Stimulated activated CD4-positive, alpha-beta T cell treated with anti-CD3 and anti-CD28 coated beads, Interleukin-15, amount 100 ng/mL, for 24 hours (primary cell): ENCODE results near the gene SYNGR1.
"Not testable (repeated sequence)": the region's sequence is repeated elsewhere in the genome, so short reads cannot be mapped to it uniquely, and the experiment has no call there.

Source experiments
- DNase-seq: peaks from one replicate; pipeline ENCODE4 v3.0.0-alpha.2; 2020

Gene SYNGR1

GRCh38 chr22:39411828-39412365 is 62.1 kb downstream of the SYNGR1 start:
- not testable (repeated sequence) for DNase-seq

GRCh38 chr22:39413204-39413603 is 63.4 kb downstream of the SYNGR1 start:
- DNase-seq = not testable (repeated sequence)

GRCh38 chr22:39414377-39414776 is 64.6 kb downstream of the SYNGR1 start:
- no peak for DNase-seq

GRCh38 chr22:39414886-39415285 is 65.1 kb downstream of the SYNGR1 start:
- no peak for DNase-seq

GRCh38 chr22:39415506-39415905 is 65.7 kb downstream of the SYNGR1 start:
- no peak for DNase-seq

- no peak for DNase-seq
Measured at GRCh38 chr22:39416319-39416718, 66.5 kb downstream of the SYNGR1 start.

GRCh38 chr22:39417641-39418040 is 67.8 kb downstream of the SYNGR1 start:
- DNase-seq = no peak

- DNase-seq = no peak
Measured at GRCh38 chr22:39418696-39419095, 68.9 kb downstream of the SYNGR1 start.

- no peak for DNase-seq
Measured at GRCh38 chr22:39419096-39419495, 69.3 kb downstream of the SYNGR1 start.

- DNase-seq = no peak
Measured at GRCh38 chr22:39419911-39420310, 70.1 kb downstream of the SYNGR1 start.

GRCh38 chr22:39421691-39422090 is 71.9 kb downstream of the SYNGR1 start:
- DNase-seq = no peak

GRCh38 chr22:39422101-39422500 is 72.3 kb downstream of the SYNGR1 start:
- DNase-seq = no peak

GRCh38 chr22:39422721-39423120 is 72.9 kb downstream of the SYNGR1 start:
- no peak for DNase-seq

- DNase-seq = no peak
Measured at GRCh38 chr22:39423976-39424375, 74.2 kb downstream of the SYNGR1 start.

- DNase-seq = no peak
Measured at GRCh38 chr22:39426380-39427043, 76.7 kb downstream of the SYNGR1 start.

GRCh38 chr22:39427751-39428596 is 78.2 kb downstream of the SYNGR1 start:
- DNase-seq = no peak

- no peak for DNase-seq
Measured at GRCh38 chr22:39428597-39429071, 78.8 kb downstream of the SYNGR1 start.

GRCh38 chr22:39429186-39429585 is 79.4 kb downstream of the SYNGR1 start:
- DNase-seq = no peak

- no peak for DNase-seq
Measured at GRCh38 chr22:39429916-39430575, 80.3 kb downstream of the SYNGR1 start.

- no peak for DNase-seq
Measured at GRCh38 chr22:39430576-39431150, 80.9 kb downstream of the SYNGR1 start.

- DNase-seq = no peak
Measured at GRCh38 chr22:39431216-39431801, 81.5 kb downstream of the SYNGR1 start.

- no peak for DNase-seq
Measured at GRCh38 chr22:39431821-39432251, 82.0 kb downstream of the SYNGR1 start.
